T47D (cell line): Measurements from ENCODE around the gene C2orf92.
A peak's percentile ranks its signal among the peaks of the same experiment; 100 is the strongest.
"Not testable (repeated sequence)": the region's sequence is repeated elsewhere in the genome, so short reads cannot be mapped to it uniquely, and the experiment has no call there.

Experiments used
- DNase-seq, 2 experiments: peaks; one replicate each; pipeline versions ENCODE4 v3.0.0 to v3.0.0-alpha.2; 2011 to 2012; ENCODE audit warnings: low read depth in 1 of 2, low spot score in 1 of 2
- JUND ChIP-seq: IDR thresholded peaks from 2 replicates; pipeline ENCODE4 v1.6.1; 2012; ENCODE audit warnings: low read depth
- in situ Hi-C: cut with HindIII; loops from 2 replicates; pipeline ENCODE4 v1.10.0; 2016; ENCODE audit warnings: low sequenced_read_pairs, low pct_unique_long_range_greater_than_20kb

The C2orf92 gene

DNA sequence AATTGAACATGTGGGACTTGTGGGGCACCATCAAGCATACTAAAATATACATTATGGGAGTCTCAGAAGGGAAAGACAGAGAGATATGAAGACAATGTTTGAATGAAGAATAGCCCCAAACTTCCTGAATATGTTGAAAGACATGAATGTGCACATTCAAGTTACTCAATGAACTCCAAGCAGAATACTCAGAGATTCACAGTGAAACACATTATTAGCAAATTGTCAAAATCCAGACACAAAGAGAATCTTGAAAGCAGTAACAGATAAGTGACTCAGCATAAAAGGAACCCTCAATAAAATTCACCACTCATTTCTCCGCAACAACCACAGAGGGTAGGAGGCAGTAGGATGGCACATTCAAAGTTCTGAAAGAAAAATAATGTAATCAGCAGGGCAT lies 8.8 kb downstream of the C2orf92 start:
- in situ Hi-C loops: no loop called here
- no peak for TF ChIP-seq JUND
- DNase-seq: no peak

DNA sequence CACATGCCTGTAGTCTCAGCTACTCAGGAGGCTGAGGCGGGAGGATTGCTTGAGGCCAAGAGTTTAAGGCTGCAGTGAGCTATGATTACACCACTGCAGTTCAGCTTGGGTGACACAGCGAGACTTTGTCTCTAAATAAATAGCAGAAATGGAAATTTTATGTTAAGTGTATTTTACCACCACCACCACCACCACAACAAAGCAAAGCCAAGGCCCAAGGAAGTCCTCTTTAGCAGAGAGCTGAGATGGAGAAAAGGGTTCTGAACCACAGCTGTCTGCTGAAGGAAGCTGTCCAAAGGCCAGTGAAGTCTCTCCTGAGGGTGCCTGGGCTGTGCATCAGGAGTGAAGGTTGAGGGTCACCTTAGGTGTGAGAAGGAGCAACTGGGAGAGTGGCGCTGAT lies 17.7 kb downstream of the C2orf92 start:
- DNase-seq, in situ Hi-C loops: not testable (repeated sequence)

DNA sequence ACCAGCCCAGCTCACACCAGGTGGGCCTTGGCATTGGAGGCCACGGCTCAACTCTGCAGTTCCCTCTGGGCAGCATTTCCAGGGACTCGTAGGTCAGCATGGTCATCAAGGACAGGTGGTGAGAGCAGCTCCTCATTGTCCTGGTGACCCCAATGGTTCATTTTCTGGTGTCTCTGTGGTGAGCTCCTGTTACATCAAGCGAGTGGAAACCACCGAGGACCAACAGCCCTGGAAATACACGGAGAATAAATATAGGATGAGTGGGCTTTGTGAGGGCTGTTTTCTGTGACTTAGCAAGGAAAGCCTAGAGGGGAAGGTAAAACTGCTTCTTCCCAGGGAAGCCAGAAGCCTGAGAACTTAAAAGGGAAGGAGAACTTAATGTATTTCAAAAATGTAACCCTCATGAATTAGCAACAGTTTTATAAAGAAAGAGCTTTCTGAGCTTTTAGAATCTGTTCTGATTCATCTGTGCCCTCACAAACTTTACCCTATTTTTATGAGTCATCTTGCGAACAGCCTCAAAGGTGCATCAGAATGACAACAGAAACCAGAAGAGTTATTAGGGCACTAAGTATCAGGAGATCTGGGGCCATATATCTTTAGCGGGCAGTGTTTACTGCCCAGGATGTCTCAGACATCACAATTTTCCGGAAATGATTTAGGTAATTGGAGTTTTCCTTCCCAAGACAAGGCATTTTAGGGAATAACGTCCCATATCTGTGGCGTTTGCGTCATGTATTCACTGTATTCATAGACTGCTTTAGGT lies 18.7 kb downstream of the C2orf92 start:
- no peak for TF ChIP-seq JUND
- in situ Hi-C loops: no loop called here
- no peak for DNase-seq

DNA sequence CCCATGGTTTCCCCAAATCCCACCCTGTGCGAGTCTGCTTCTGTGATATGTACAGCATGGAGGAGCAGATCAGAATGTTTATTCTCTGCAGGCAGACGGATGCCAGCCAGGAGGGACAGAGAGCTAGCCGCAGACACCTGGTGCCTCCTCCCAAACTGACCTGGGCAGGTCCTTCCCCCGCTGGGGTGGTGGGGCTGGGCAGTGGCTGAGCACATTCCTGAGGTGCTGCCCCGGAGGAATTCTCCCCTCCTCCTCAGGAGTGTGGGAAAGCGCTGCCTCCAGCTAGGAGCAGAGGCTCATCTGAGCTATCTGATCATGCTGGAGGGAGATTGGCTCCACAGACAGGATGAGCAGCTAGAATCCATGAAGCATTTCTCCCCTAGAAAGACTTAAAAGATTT lies 21.7 kb downstream of the C2orf92 start:
- no peak for TF ChIP-seq JUND
- DNase-seq: peak in 1 of 2 experiments; percentile 71
- in situ Hi-C loops: no loop called here

GRCh38 chr2:97693476-97693875 lies 24.0 kb downstream of the C2orf92 start:
- in situ Hi-C loops: no loop called here

DNA sequence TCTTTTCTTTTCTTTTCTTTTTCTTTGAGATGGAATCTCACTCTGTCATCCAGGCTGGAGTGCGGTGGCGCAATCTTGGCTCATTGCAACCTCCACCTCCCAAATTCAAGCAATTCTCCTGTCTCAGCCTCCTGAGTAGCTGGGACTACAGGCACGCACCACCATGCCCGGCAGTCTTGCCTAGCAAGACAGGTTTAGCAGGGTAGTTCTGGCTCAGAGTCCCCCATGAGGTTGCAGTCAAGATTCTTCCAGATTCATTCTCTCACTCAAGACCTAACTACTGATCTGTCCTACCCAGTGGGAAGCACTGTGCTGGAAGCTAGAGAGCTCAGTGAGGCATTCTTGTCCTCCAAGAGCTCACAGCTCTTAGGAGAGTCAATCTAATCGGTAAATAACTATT lies 26.2 kb downstream of the C2orf92 start:
- TF ChIP-seq JUND: no peak
- peak in 1 of 2 experiments; percentile 62 for DNase-seq
- in situ Hi-C loops: no loop called here

More at GRCh38 chr2:97693476-97693875, 24.0 kb downstream of the C2orf92 start:
- TF ChIP-seq JUND: no peak
- DNase-seq: no peak

- no peak for TF ChIP-seq JUND
- peak; percentile 36 to 81 for DNase-seq
- in situ Hi-C loops: no loop called here
These were observed 28.0 kb downstream of the C2orf92 start for GRCh38 chr2:97697252-97698235.

- in situ Hi-C loops: no loop called here
- no peak for TF ChIP-seq JUND
- DNase-seq: no peak
These were observed 29.0 kb downstream of the C2orf92 start for GRCh38 chr2:97698530-97698929.

DNA sequence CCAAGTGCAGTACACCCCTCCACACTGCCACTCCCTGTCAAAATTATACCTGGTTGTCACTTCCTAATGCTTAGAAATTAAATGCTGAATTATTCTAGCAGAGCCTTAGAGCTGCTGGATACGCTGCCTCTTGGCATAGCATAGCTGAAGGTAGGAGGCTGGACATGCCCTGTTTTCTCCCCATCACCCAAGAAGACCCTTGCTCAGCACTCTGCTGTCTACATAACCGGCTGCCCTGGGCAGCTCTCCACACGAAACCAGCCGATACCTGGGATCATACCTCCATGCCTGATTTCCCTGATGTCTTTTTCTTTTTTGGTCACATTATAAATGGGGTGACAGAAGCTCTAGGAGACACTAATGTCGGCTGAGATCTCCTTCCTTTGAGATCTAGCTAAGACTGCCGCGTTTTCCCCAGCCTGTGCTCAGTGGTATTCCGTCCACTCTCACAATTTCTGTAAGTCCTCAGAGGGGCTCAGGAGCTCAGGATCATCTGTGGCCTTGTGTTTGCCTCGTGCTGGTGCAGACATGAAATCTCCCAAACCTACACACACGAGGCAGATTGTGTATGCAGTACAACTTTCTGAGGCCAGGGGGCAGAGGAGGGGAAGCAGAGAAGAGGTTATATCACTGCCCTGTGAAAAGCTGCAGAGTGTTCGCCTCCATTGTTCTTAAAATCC lies 30.4 kb downstream of the C2orf92 start:
- in situ Hi-C loops: no loop called here
- no peak for TF ChIP-seq JUND
- peak in 1 of 2 experiments; percentile 70 for DNase-seq

DNA sequence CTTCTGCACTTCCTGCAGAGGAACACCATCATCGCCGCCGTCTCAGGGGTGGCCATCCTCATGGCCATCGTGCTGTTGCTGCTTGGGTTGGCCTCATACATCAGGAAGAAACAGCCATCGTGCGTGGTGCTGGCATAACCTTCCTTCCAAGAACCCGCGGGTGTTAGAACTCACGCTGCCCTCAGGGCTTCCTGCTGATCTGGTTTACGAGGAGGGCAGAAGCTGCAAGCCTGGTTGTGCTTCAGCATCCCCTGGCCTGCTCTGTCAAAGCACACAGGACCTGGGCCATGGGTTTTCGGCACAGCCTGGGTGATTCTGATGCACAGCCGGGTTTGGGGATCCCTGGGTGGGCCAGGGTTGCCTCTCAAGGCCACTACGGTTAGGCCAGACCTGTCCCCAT lies 31.7 kb downstream of the C2orf92 start:
- no peak for TF ChIP-seq JUND
- no peak for DNase-seq
- in situ Hi-C loops: no loop called here

- DNase-seq: no peak
- in situ Hi-C loops: no loop called here
- no peak for TF ChIP-seq JUND
These were observed 32.4 kb downstream of the C2orf92 start for GRCh38 chr2:97701851-97702465.
